Measurements from ENCODE around the gene MBOAT2.
A peak's percentile ranks its signal among the peaks of the same experiment; 100 is the strongest.

The MBOAT2 gene

GRCh38 chr2:9031246-9031645, 27.8 kb upstream of the MBOAT2 start:
- Histone ChIP-seq H3K36me3 (ENCODE audit: insufficient read depth, low read length) (no peaks in the 10 kb centered on the region), H3K4me3 (ENCODE audit: low read depth, low read length) (no peak overlapping the region), H2AFZ (ENCODE audit: low read length, unreplicated experiment) (peak overlapping the region; percentile 41), H3K4me1 (ENCODE audit: control insufficient read depth, insufficient read depth, low read length, unreplicated experiment) (peaks cover 17% of the 10 kb centered on the region), H3K27ac (ENCODE audit: low read depth, low read length) (peak overlapping the region; percentile 33; the same call in 1 of the 2 replicates), H3K27me3 (ENCODE audit: insufficient read depth, low read length) (no peaks in the 10 kb centered on the region), H3K79me2 (ENCODE audit: control insufficient read depth, insufficient read depth, low read length, unreplicated experiment) (no peaks in the 10 kb centered on the region)

DNA sequence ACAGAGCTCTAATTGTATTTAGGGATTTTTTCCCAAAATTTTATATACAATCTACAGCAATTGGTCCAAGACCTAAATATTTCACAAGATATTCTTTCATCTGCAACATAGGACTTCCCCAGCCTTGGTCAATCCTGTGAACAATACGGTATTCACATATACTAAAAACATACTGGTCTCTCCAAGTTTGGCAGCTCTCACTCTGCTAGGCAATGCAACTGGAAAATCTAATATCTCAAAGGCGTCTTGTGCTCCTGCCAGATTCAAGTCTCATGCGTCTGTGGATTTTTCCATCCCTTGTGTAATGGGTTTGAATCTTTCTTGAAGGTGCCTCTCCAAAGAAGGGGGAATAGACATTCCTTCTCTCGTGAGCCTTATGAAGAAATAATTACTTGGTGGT, 27.4 kb upstream of the MBOAT2 start:
- Histone ChIP-seq H3K27me3 (ENCODE audit: insufficient read depth, low read length) (no peaks in the 10 kb centered on the region), H2AFZ (ENCODE audit: low read length, unreplicated experiment) (peak overlapping the region; percentile 41), H3K27ac (ENCODE audit: low read depth, low read length) (peak overlapping the region; percentile 33; the same call in 1 of the 2 replicates), H3K79me2 (ENCODE audit: control insufficient read depth, insufficient read depth, low read length, unreplicated experiment) (no peaks in the 10 kb centered on the region), H3K4me3 (ENCODE audit: low read depth, low read length) (no peak overlapping the region), H3K36me3 (ENCODE audit: insufficient read depth, low read length) (no peaks in the 10 kb centered on the region), H3K4me1 (ENCODE audit: control insufficient read depth, insufficient read depth, low read length, unreplicated experiment) (peaks cover 17% of the 10 kb centered on the region)

DNA sequence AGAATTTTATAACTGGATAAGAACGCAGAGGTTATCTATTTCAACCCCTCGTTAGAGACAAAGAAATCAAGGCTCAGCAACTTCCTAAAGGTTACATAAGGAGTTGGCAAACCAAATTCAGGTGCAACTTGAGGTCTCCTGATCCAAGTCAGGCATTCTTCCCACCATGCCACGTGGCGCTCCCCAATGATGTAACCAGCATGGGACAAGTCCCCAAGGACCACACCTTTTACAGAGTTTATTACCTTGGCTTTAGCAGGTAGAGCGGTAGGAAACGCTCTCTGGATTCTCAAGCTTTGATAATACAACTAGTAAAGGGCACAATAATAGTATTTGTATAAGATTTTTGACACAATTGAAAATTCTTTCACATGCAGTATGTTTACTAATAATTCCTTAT, 26.7 kb upstream of the MBOAT2 start:
- Histone ChIP-seq H2AFZ (ENCODE audit: low read length, unreplicated experiment) (no peak overlapping the region), H3K36me3 (ENCODE audit: insufficient read depth, low read length) (no peaks in the 10 kb centered on the region), H3K27me3 (ENCODE audit: insufficient read depth, low read length) (no peaks in the 10 kb centered on the region), H3K4me1 (ENCODE audit: control insufficient read depth, insufficient read depth, low read length, unreplicated experiment) (peaks cover 17% of the 10 kb centered on the region), H3K27ac (ENCODE audit: low read depth, low read length) (no peak overlapping the region), H3K79me2 (ENCODE audit: control insufficient read depth, insufficient read depth, low read length, unreplicated experiment) (no peaks in the 10 kb centered on the region), H3K4me3 (ENCODE audit: low read depth, low read length) (no peak overlapping the region)

- Histone ChIP-seq H3K4me1 (ENCODE audit: control insufficient read depth, insufficient read depth, low read length, unreplicated experiment) (peaks cover 17% of the 10 kb centered on the region), H3K36me3 (ENCODE audit: insufficient read depth, low read length) (no peaks in the 10 kb centered on the region), H3K4me3 (ENCODE audit: low read depth, low read length) (no peak overlapping the region), H2AFZ (ENCODE audit: low read length, unreplicated experiment) (no peak overlapping the region), H3K27me3 (ENCODE audit: insufficient read depth, low read length) (no peaks in the 10 kb centered on the region), H3K79me2 (ENCODE audit: control insufficient read depth, insufficient read depth, low read length, unreplicated experiment) (no peaks in the 10 kb centered on the region), H3K27ac (ENCODE audit: low read depth, low read length) (no peak overlapping the region)
Observed at GRCh38 chr2:9029721-9030120, 26.2 kb upstream of the MBOAT2 start.

DNA sequence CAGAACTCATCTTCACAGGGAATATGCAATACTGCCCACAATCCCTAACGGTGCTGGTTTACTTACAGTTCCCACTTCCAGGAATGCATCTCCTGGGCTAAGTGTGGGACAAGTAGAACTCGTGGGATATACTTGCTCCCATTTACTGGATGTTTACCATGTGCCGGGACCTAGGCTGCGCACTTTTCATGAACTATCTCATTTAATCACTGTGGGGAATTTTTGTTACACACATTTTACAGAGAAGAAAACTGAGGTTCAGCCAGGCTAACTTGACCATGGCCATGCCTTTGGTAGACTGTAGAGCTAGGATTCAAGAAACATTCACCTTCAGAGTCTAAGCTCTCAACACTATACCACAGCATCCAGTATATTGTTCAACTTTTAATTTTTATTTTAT, 24.4 kb upstream of the MBOAT2 start:
- H3K79me2 ChIP-seq (ENCODE audit: control insufficient read depth, insufficient read depth, low read length, unreplicated experiment), result no peaks in the 10 kb centered on the region
- peaks cover 17% of the 10 kb centered on the region for H3K4me1 ChIP-seq (ENCODE audit: control insufficient read depth, insufficient read depth, low read length, unreplicated experiment)
- no peaks in the 10 kb centered on the region for H3K27me3 ChIP-seq (ENCODE audit: insufficient read depth, low read length)
- no peak overlapping the region for H3K27ac ChIP-seq (ENCODE audit: low read depth, low read length)
- H2AFZ ChIP-seq (ENCODE audit: low read length, unreplicated experiment), result no peak overlapping the region
- no peaks in the 10 kb centered on the region for H3K36me3 ChIP-seq (ENCODE audit: insufficient read depth, low read length)
- H3K4me3 ChIP-seq (ENCODE audit: low read depth, low read length), result no peak overlapping the region

DNA sequence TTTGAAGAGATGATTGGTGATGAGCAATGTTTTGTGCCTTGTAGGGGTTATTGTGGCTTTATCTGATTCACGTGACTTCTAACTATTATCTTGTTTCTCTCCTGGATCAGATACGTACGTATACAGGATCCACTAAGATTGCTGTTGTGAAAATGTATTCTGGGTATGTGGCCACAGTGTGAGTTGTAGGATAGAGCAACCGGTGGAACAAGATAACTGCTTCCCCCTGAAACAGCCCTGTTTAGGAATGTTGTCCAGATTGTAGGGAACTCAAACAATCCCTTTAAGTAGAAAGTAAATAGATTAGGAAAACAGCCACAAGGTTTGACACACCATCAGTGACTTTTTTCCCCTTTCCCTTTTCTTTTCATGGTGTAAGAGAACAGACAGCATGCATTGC, 22.3 kb upstream of the MBOAT2 start:
- Histone ChIP-seq H3K36me3 (ENCODE audit: insufficient read depth, low read length) (no peaks in the 10 kb centered on the region), H2AFZ (ENCODE audit: low read length, unreplicated experiment) (no peak overlapping the region)

GRCh38 chr2:9024575-9024974, 21.1 kb upstream of the MBOAT2 start:
- Histone ChIP-seq H3K27ac (ENCODE audit: low read depth, low read length) (no peak overlapping the region), H2AFZ (ENCODE audit: low read length, unreplicated experiment) (no peak overlapping the region), H3K4me1 (ENCODE audit: control insufficient read depth, insufficient read depth, low read length, unreplicated experiment) (no peaks in the 10 kb centered on the region), H3K36me3 (ENCODE audit: insufficient read depth, low read length) (no peaks in the 10 kb centered on the region), H3K27me3 (ENCODE audit: insufficient read depth, low read length) (no peaks in the 10 kb centered on the region), H3K79me2 (ENCODE audit: control insufficient read depth, insufficient read depth, low read length, unreplicated experiment) (no peaks in the 10 kb centered on the region), H3K4me3 (ENCODE audit: low read depth, low read length) (no peak overlapping the region)

More for the DNA sequence above, 22.3 kb upstream of the MBOAT2 start:
- no peak overlapping the region for H3K4me3 ChIP-seq (ENCODE audit: low read depth, low read length)
- H3K27ac ChIP-seq (ENCODE audit: low read depth, low read length), result no peak overlapping the region
- no peaks in the 10 kb centered on the region for H3K79me2 ChIP-seq (ENCODE audit: control insufficient read depth, insufficient read depth, low read length, unreplicated experiment)
- H3K4me1 ChIP-seq (ENCODE audit: control insufficient read depth, insufficient read depth, low read length, unreplicated experiment), result no peaks in the 10 kb centered on the region
- no peaks in the 10 kb centered on the region for H3K27me3 ChIP-seq (ENCODE audit: insufficient read depth, low read length)

DNA sequence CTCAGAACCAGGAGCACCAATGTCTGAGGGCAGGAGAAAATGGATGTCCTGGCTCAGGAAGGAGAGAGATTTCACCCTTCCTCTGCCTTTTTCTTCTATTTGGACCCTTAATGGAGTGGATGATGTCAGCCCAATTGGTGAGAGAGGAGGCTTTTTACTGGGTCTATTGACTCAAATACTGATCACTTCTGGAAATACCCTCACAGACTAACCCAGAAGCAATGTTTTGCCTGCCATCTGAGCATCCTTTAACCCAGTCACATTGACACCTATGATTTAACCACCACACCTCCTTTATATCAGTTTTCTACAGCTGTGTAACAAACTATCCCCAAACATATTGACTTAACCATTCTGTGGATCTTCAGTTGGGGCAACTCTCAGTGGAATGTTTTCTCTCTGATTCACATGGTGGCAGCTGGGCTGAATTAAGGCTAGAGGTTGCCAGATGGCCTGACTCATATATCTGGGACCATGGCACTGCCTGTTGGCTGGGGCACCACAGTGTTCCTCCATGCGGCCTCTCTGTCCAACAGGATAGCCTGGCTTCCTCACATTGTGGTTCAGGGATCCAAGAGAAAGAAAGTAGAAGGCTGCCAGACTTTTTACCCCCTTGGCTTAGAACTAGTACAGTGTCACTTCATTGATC, 18.2 kb upstream of the MBOAT2 start:
- peaks cover 14% of the 10 kb centered on the region for H3K4me1 ChIP-seq (ENCODE audit: control insufficient read depth, insufficient read depth, low read length, unreplicated experiment)
- no peak overlapping the region for H2AFZ ChIP-seq (ENCODE audit: low read length, unreplicated experiment)
- no peaks in the 10 kb centered on the region for H3K36me3 ChIP-seq (ENCODE audit: insufficient read depth, low read length)
- H3K27me3 ChIP-seq (ENCODE audit: insufficient read depth, low read length), result no peaks in the 10 kb centered on the region
- H3K79me2 ChIP-seq (ENCODE audit: control insufficient read depth, insufficient read depth, low read length, unreplicated experiment), result no peaks in the 10 kb centered on the region
- no peak overlapping the region for H3K4me3 ChIP-seq (ENCODE audit: low read depth, low read length)
- H3K27ac ChIP-seq (ENCODE audit: low read depth, low read length), result no peak overlapping the region

DNA sequence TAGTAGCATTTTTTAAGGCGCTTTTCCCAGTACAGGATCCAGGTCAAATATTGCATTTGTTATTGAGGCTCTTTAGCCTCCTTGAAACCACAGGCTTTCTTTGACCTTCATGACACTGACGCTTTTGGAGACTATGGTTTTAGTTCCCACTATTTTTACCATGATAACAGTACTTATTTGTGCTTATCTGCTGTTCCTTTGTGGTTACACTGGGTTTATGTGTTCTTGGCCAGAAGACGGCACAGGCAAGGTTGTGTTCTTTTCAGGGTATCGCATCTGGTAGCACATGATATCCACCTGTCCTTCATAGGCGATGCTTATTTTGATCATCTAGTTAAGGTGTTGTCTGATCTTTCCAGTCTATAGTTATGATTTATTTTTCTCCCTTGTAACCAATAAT, 16.8 kb upstream of the MBOAT2 start:
- Histone ChIP-seq H2AFZ (ENCODE audit: low read length, unreplicated experiment) (no peak overlapping the region), H3K4me3 (ENCODE audit: low read depth, low read length) (no peak overlapping the region), H3K4me1 (ENCODE audit: control insufficient read depth, insufficient read depth, low read length, unreplicated experiment) (peaks cover 14% of the 10 kb centered on the region), H3K36me3 (ENCODE audit: insufficient read depth, low read length) (no peaks in the 10 kb centered on the region), H3K79me2 (ENCODE audit: control insufficient read depth, insufficient read depth, low read length, unreplicated experiment) (no peaks in the 10 kb centered on the region), H3K27ac (ENCODE audit: low read depth, low read length) (no peak overlapping the region), H3K27me3 (ENCODE audit: insufficient read depth, low read length) (no peaks in the 10 kb centered on the region)

DNA sequence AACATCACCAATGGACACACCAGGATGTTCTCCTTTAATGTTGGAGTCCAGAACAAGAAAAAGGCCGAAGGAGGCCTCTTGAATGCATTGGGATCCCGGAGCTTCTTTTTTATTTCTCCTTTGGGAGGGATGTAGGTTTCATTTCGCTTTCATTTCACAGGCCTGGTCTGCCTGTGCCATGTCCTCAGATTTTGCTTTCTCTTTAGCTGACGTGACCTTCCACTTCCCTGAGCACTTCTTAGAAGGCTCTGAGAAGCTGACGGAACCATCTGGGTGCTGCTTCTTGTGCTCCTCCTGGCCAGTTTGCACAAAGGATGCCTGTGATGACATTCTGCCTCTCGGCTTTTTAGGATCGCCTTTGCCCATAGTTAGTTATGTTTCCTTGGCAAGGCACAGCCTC, 15.1 kb upstream of the MBOAT2 start:
- Histone ChIP-seq H3K79me2 (ENCODE audit: control insufficient read depth, insufficient read depth, low read length, unreplicated experiment) (no peaks in the 10 kb centered on the region), H3K27me3 (ENCODE audit: insufficient read depth, low read length) (no peaks in the 10 kb centered on the region), H3K4me3 (ENCODE audit: low read depth, low read length) (peak overlapping the region; percentile 69), H3K36me3 (ENCODE audit: insufficient read depth, low read length) (no peaks in the 10 kb centered on the region), H2AFZ (ENCODE audit: low read length, unreplicated experiment) (peak overlapping the region; percentile 100), H3K27ac (ENCODE audit: low read depth, low read length) (peak overlapping the region; percentile 7; the same call in 1 of the 2 replicates), H3K4me1 (ENCODE audit: control insufficient read depth, insufficient read depth, low read length, unreplicated experiment) (peaks cover 14% of the 10 kb centered on the region)

- no peaks in the 10 kb centered on the region for H3K27me3 ChIP-seq (ENCODE audit: insufficient read depth, low read length)
- H3K36me3 ChIP-seq (ENCODE audit: insufficient read depth, low read length), result no peaks in the 10 kb centered on the region
- H3K4me1 ChIP-seq (ENCODE audit: control insufficient read depth, insufficient read depth, low read length, unreplicated experiment), result peaks cover 14% of the 10 kb centered on the region
- no peaks in the 10 kb centered on the region for H3K79me2 ChIP-seq (ENCODE audit: control insufficient read depth, insufficient read depth, low read length, unreplicated experiment)
- peak overlapping the region; percentile 7; the same call in 1 of the 2 replicates for H3K27ac ChIP-seq (ENCODE audit: low read depth, low read length)
- H2AFZ ChIP-seq (ENCODE audit: low read length, unreplicated experiment), result peak overlapping the region; percentile 100
- peak overlapping the region; percentile 69 for H3K4me3 ChIP-seq (ENCODE audit: low read depth, low read length)
Observed at GRCh38 chr2:9018109-9018508, 14.6 kb upstream of the MBOAT2 start.
